ENCODE data around the gene PKNOX2.

The PKNOX2 gene

GRCh38 chr11:125280646-125281045, 116.1 kb downstream of the PKNOX2 start:
- TF ChIP-seq CTCF (conservative IDR thresholded peaks at IDR 0.05; ENCODE audit: low read depth, low read length): no peak
- Histone ChIP-seq H3K4me2 (no peak overlapping the region), H2AFZ (ENCODE audit: low read depth) (no peak overlapping the region), H3K27me3 (ENCODE audit: insufficient read depth, low read depth) (no peaks in the 10 kb centered on the region), H3K9ac (no peak overlapping the region), H4K20me1 (ENCODE audit: insufficient read depth) (no peaks in the 10 kb centered on the region), H3K79me2 (ENCODE audit: insufficient read depth, low read depth) (no peaks in the 10 kb centered on the region), H3K4me1 (ENCODE audit: low read depth, poor library complexity, severe bottlenecking) (no peaks in the 10 kb centered on the region), H3K36me3 (ENCODE audit: insufficient read depth) (no peaks in the 10 kb centered on the region), H3K4me3 (IDR thresholded peaks at IDR 0.05; ENCODE audit: insufficient read depth, low read depth, low read length) (no peak overlapping the region), H3K27ac (no peak overlapping the region)

- Histone ChIP-seq H3K9ac (no peak overlapping the region), H3K36me3 (ENCODE audit: insufficient read depth) (no peaks in the 10 kb centered on the region), H4K20me1 (ENCODE audit: insufficient read depth) (no peaks in the 10 kb centered on the region), H3K79me2 (ENCODE audit: insufficient read depth, low read depth) (no peaks in the 10 kb centered on the region), H3K4me1 (ENCODE audit: low read depth, poor library complexity, severe bottlenecking) (no peaks in the 10 kb centered on the region), H3K4me2 (no peak overlapping the region), H3K27ac (no peak overlapping the region), H3K4me3 (IDR thresholded peaks at IDR 0.05; ENCODE audit: insufficient read depth, low read depth, low read length) (no peak overlapping the region), H3K27me3 (ENCODE audit: insufficient read depth, low read depth) (no peaks in the 10 kb centered on the region), H2AFZ (ENCODE audit: low read depth) (no peak overlapping the region)
- no peak for TF ChIP-seq CTCF (conservative IDR thresholded peaks at IDR 0.05; ENCODE audit: low read depth, low read length)
These were observed 117.5 kb downstream of the PKNOX2 start for GRCh38 chr11:125281831-125282595.

- H3K36me3 ChIP-seq (ENCODE audit: insufficient read depth): no peaks in the 10 kb centered on the region
- H3K4me2 ChIP-seq: no peak overlapping the region
- H3K9ac ChIP-seq: no peak overlapping the region
- TF ChIP-seq CTCF (conservative IDR thresholded peaks at IDR 0.05; ENCODE audit: low read depth, low read length): no peak
- H3K79me2 ChIP-seq (ENCODE audit: insufficient read depth, low read depth): no peaks in the 10 kb centered on the region
- no peak overlapping the region for H3K4me3 ChIP-seq (IDR thresholded peaks at IDR 0.05; ENCODE audit: insufficient read depth, low read depth, low read length)
- no peaks in the 10 kb centered on the region for H4K20me1 ChIP-seq (ENCODE audit: insufficient read depth)
- no peaks in the 10 kb centered on the region for H3K4me1 ChIP-seq (ENCODE audit: low read depth, poor library complexity, severe bottlenecking)
- no peak overlapping the region for H2AFZ ChIP-seq (ENCODE audit: low read depth)
- H3K27me3 ChIP-seq (ENCODE audit: insufficient read depth, low read depth): no peaks in the 10 kb centered on the region
- no peak overlapping the region for H3K27ac ChIP-seq
These were observed 118.0 kb downstream of the PKNOX2 start for GRCh38 chr11:125282596-125282914.

GRCh38 chr11:125284245-125284850, 119.8 kb downstream of the PKNOX2 start:
- Histone ChIP-seq H3K9ac (no peak overlapping the region), H3K36me3 (ENCODE audit: insufficient read depth) (no peaks in the 10 kb centered on the region), H3K4me3 (IDR thresholded peaks at IDR 0.05; ENCODE audit: insufficient read depth, low read depth, low read length) (no peak overlapping the region), H2AFZ (ENCODE audit: low read depth) (no peak overlapping the region), H3K4me2 (no peak overlapping the region), H3K27me3 (ENCODE audit: insufficient read depth, low read depth) (no peaks in the 10 kb centered on the region), H3K79me2 (ENCODE audit: insufficient read depth, low read depth) (no peaks in the 10 kb centered on the region), H3K4me1 (ENCODE audit: low read depth, poor library complexity, severe bottlenecking) (no peaks in the 10 kb centered on the region), H3K27ac (no peak overlapping the region), H4K20me1 (ENCODE audit: insufficient read depth) (no peaks in the 10 kb centered on the region)
- no peak for TF ChIP-seq CTCF (conservative IDR thresholded peaks at IDR 0.05; ENCODE audit: low read depth, low read length)
